Thoracic aorta (tissue), 2 donors: ENCODE results near the gene CDC42BPA. TPM values are rescaled to one million over a fixed set of nuclear protein-coding genes. Genes with fewer than 3 reads are reported as not detected.

Source experiments
- ATAC-seq: fragments of 150-250 bp; one replicate; pipeline ENCODE4 v1.8.0; 2017; ENCODE audit warnings: low read depth; ENCODE audit not compliant: insufficient number of reproducible peaks, low FRiP score
- DNase-seq: peaks from one replicate; pipeline ENCODE4 v3.0.0-alpha.2; 2020; ENCODE audit warnings: low spot score
- H3K27ac ChIP-seq, 2 donors: fragments of 200-600 bp; sonication (generic); 1 replicate in 1 of 2; 2 replicates in 1 of 2; pipeline ENCODE4 v1.5.1; 2016; ENCODE audit warnings: mild to moderate bottlenecking in 2 of 2, moderate library complexity in 2 of 2
- H3K27me3 ChIP-seq: fragments of 200-600 bp; sonication (generic); replicated peaks from 2 replicates; pipeline ENCODE4 v1.6.0; 2016; ENCODE audit warnings: mild to moderate bottlenecking; ENCODE audit not compliant: insufficient read depth
- H3K36me3 ChIP-seq: fragments of 200-600 bp; sonication (generic); one replicate; pipeline ENCODE4 v1.5.1; 2016
- H3K4me1 ChIP-seq, 2 donors: fragments of 200-600 bp; sonication (generic); 1 replicate in 1 of 2; 2 replicates in 1 of 2; pipeline versions ENCODE4 v1.5.1 to v1.6.0; 2016; ENCODE audit warnings: low read depth in 2 of 2, mild to moderate bottlenecking in 1 of 2; ENCODE audit not compliant: control insufficient read depth in 1 of 2
- H3K4me3 ChIP-seq: fragments of 200-600 bp; sonication (generic); 2 replicates; pipeline ENCODE4 v1.5.1; 2016; ENCODE audit warnings: mild to moderate bottlenecking
- H3K9me3 ChIP-seq: fragments of 200-600 bp; sonication (generic); 2 replicates; pipeline ENCODE4 v1.5.1; 2016
- total RNA-seq, 2 donors: library from RNA; depleted of rRNA; stranded (reverse); fragments of >200 nt; gene quantifications; one replicate each; pipeline versions ENCODE4 v1.1.0 to v1.2.3, GENCODE V29; 2016
- TF ChIP-seq, protein P1 (sequence below): fragments of 200-600 bp; sonication (generic); IDR thresholded peaks from one replicate; pipeline ENCODE4 v1.5.1; 2019; ENCODE audit warnings: antibody characterized with exemption

CDC42BPA gene
- total RNA-seq, 2 donors from 2014 or later: 62.4 to 89.7 TPM

DNA sequence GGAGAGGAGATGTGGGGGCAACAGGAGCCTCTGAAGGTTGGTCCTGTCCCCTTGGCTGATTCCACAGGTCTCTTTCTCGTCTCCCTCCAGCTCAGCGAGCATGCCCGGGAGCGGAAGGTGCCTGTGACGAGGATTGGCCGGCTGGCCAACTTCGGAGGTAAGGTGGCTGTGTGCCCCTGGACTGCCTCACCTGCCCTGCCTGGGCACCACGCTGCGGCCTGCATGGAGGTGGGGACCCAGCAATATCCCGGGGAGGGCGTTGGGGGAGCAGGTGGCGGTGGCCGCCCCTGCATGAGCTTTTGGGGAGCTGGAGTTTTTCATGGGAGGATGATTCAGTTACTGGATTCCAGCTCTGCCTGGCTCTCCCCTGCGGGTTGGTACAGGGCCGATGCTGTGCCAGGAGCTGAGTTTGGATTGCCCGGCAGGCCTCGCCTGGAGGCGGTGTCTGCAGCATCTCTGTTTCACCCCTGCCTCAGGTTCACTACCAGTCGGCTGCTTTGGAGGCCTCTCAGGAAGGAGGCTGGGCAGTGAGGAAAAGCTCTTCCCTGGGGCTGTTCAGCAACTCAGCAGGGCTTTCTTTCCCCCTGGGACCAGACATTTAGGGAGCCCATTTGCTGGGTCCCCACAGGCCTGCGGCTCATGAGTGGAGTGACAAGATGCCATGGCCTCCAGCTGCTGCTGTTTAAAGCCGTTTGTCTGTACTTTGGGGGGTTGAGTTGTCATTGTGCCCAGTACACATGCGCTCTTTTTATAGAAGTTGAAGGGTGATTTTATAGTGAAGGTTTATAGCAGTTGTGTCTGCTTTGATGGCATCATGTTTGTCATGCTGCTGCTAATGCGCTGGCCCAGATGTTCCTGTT is 352.5 kb downstream of the CDC42BPA start:
- TF ChIP-seq, protein P1, sequence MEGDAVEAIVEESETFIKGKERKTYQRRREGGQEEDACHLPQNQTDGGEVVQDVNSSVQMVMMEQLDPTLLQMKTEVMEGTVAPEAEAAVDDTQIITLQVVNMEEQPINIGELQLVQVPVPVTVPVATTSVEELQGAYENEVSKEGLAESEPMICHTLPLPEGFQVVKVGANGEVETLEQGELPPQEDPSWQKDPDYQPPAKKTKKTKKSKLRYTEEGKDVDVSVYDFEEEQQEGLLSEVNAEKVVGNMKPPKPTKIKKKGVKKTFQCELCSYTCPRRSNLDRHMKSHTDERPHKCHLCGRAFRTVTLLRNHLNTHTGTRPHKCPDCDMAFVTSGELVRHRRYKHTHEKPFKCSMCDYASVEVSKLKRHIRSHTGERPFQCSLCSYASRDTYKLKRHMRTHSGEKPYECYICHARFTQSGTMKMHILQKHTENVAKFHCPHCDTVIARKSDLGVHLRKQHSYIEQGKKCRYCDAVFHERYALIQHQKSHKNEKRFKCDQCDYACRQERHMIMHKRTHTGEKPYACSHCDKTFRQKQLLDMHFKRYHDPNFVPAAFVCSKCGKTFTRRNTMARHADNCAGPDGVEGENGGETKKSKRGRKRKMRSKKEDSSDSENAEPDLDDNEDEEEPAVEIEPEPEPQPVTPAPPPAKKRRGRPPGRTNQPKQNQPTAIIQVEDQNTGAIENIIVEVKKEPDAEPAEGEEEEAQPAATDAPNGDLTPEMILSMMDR: no peak
- no peaks in the 10 kb centered on the region for H3K4me1 ChIP-seq
- DNase-seq: no peak
- H3K4me3 ChIP-seq: no peak overlapping the region
- ATAC-seq: no peak
- H3K27ac ChIP-seq: no peak overlapping the region
- no peaks in the 10 kb centered on the region for H3K9me3 ChIP-seq
- H3K36me3 ChIP-seq: peaks cover 16% of the 10 kb centered on the region
- no peaks in the 10 kb centered on the region for H3K27me3 ChIP-seq

DNA sequence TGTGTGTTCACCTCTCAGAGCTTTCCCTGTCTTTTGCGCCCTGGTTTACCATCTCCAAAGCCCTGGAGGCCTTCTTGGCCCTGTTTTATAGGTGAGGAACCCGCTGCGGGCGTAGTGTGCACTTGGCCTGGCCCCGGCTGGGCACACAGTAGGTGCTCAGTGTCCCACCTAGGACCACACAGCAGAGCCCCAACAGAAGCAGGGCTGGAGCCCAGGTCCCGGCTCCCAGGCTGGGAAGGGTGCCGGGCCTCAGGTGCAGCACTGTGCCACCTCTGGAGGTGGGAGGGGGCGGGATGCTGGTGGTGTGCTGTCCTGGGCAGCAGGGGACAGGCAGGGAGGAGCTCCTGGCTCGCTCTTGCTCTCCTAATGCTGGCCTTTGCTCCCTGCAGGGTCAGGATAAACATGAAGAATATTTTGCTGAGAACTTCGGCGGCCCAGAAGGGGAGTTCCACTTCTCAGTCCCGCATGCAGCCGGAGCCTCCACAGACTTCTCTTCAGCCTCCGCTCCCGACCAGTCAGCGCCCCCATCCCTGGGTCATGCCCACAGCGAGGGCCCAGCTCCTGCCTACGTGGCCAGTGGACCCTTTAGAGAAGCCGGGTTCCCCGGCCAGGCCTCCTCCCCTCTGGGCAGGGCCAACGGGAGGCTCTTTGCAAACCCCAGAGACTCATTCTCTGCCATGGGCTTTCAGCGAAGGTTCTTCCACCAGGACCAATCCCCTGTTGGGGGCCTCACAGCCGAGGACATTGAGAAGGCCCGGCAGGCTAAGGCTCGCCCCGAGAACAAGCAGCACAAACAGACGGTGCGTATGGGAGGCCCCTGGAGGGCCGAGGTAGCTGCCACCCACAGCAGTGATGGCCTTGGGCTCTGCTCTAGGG is 353.4 kb downstream of the CDC42BPA start:
- H3K27me3 ChIP-seq: no peaks in the 10 kb centered on the region
- no peaks in the 10 kb centered on the region for H3K9me3 ChIP-seq
- no peak overlapping the region for H3K4me3 ChIP-seq
- ATAC-seq: no peak
- no peak for DNase-seq
- peaks cover 16% of the 10 kb centered on the region for H3K36me3 ChIP-seq
- H3K4me1 ChIP-seq: no peaks in the 10 kb centered on the region
- no peak overlapping the region for H3K27ac ChIP-seq
- TF ChIP-seq, protein P1: no peak

DNA sequence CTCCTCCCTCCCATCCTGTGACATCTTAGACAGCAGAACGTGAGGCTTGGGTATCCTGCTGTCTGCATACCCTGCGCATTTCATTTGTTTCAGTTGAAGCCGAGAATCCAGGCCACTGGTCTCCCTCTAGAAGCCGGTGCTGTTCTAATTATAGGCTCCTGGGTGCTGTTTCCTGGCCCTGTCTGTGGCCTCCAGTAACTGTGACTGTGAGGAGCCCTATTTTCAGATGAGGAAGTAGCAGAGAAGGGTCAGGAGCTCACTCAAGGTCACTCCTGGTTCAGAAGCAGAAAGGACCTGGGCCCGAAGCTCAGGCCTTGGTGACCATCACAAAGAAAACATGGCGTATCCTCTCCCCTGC is 354.2 kb downstream of the CDC42BPA start:
- H3K27ac ChIP-seq: no peak overlapping the region
- H3K4me1 ChIP-seq: no peaks in the 10 kb centered on the region
- no peak for DNase-seq
- H3K36me3 ChIP-seq: peaks cover 16% of the 10 kb centered on the region
- no peaks in the 10 kb centered on the region for H3K9me3 ChIP-seq
- H3K4me3 ChIP-seq: no peak overlapping the region
- no peak for ATAC-seq
- H3K27me3 ChIP-seq: no peaks in the 10 kb centered on the region
- TF ChIP-seq, protein P1: no peak

DNA sequence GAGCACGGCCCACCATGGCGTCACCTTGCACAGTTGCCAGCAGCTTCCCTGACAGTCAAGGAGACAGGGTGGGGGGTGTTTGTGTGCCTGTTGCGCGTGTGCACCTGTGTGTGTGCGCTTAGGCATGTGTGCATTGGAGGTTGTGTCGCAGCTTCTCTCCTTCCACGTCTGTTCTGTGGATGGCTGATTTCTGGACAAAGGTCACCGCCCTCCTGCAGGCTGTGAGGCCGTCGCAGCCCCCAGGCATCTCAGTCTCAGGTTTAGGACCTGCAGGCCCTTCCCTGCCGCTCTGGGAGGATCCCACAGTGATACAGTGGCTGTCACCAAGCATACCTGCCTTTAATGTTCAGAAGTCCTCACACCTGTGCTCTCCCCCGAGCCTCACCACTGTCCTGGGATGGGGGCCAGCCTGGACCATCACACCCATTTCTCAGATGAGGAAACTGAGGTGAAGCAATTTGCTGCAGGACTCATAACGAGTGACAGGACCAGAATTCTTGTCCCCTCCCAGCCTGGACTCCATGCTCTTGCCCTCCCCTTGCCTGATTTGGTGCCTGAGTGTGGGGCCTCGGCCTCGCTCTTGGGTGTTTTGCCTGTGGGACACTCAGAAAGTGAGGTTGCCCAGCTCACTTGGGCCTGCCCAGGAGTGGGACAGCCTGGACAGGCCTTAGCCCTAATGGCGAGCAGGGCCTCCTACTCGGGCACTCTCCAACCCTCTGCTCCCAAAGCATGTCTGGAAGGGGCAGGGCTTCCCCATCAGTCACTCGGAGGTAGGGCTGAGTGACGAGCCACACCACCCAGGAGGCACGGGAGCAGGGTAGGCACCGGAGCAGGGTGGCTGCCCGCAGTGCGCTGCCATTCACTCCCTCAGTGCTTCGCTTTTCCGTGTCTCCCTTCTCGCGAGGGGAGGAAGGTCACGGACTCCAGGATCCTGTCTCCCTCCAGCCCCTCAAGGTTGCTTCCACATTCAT is 355.6 kb downstream of the CDC42BPA start:
- peaks cover 16% of the 10 kb centered on the region for H3K36me3 ChIP-seq
- H3K27ac ChIP-seq: no peak overlapping the region
- H3K4me3 ChIP-seq: no peak overlapping the region
- H3K9me3 ChIP-seq: no peaks in the 10 kb centered on the region
- no peaks in the 10 kb centered on the region for H3K27me3 ChIP-seq
- TF ChIP-seq, protein P1: no peak
- H3K4me1 ChIP-seq: no peaks in the 10 kb centered on the region
- no peak for DNase-seq
- no peak for ATAC-seq
